OCI-LY3 (cell line): ENCODE data around the gene SEL1L.

Experiments
- H2AFZ ChIP-seq: fragments of 200-600, 300-600 bp; shearing (Covaris generic); 2 replicates; pipeline ENCODE4 v1.6.0; 2014; ENCODE audit warnings: antibody characterized with exemption, low read depth, low read length
- H3K27ac ChIP-seq: fragments of 200-600, 300-600 bp; sonication (generic); 2 replicates; pipeline ENCODE4 v1.5.1; 2014; ENCODE audit warnings: mild to moderate bottlenecking, low read length, moderate library complexity, mixed read lengths
- H3K27me3 ChIP-seq: fragments of 200-600, 300-600 bp; sonication (generic); 2 replicates; pipeline ENCODE4 v1.6.1; 2014; ENCODE audit warnings: low read depth, low read length, mixed read lengths
- H3K36me3 ChIP-seq: fragments of 200-600, 300-600 bp; sonication (generic); replicated peaks from 2 replicates; pipeline ENCODE3; 2014; ENCODE audit warnings: low read depth, low read length, mixed read lengths
- H3K4me1 ChIP-seq: fragments of 300-600, 200-600 bp; sonication (generic); 2 replicates; pipeline ENCODE4 v1.6.1; 2014; ENCODE audit warnings: low read length, mixed read lengths
- H3K4me2 ChIP-seq: fragments of 200-600, 300-600 bp; sonication (generic); 2 replicates; pipeline ENCODE4 v1.6.1; 2014; ENCODE audit warnings: low read length, mixed read lengths
- H3K4me3 ChIP-seq: fragments of 300-600, 200-600 bp; sonication (generic); 2 replicates; pipeline ENCODE4 v1.5.1; 2014; ENCODE audit warnings: antibody characterized with exemption, mild to moderate bottlenecking, low read length, moderate library complexity
- H3K79me2 ChIP-seq: fragments of 300-600, 200-600 bp; shearing (Covaris generic); 2 replicates; pipeline ENCODE4 v1.6.1; 2014; ENCODE audit warnings: mild to moderate bottlenecking, low read length, mixed read lengths
- H3K9ac ChIP-seq: fragments of 300-600, 200-600 bp; shearing (Covaris generic); 2 replicates; pipeline ENCODE4 v1.6.0; 2014; ENCODE audit warnings: mild to moderate bottlenecking, low read length, moderate library complexity
- H3K9me3 ChIP-seq: fragments of 200-600, 300-600 bp; shearing (Covaris generic); 2 replicates; pipeline ENCODE4 v1.6.1; 2014; ENCODE audit warnings: low read length, mixed read lengths; ENCODE audit not compliant: insufficient read depth
- H4K20me1 ChIP-seq: fragments of 200-600, 300-600 bp; sonication (generic); 2 replicates; pipeline ENCODE4 v1.6.1; 2016; ENCODE audit warnings: low read length, mixed read lengths; ENCODE audit not compliant: insufficient read depth
- EZH2phosphoT487 ChIP-seq: fragments of 200-600 bp; shearing (Covaris generic); IDR thresholded peaks from 2 replicates; pipeline ENCODE4 v1.6.1; 2018; ENCODE audit warnings: antibody characterized with exemption, mixed run types, low read depth
- TF ChIP-seq, protein P1 (sequence below): fragments of 200-600, 300-600 bp; sonication (generic); IDR thresholded peaks from 2 replicates; pipeline ENCODE4 v1.5.1; 2014; ENCODE audit warnings: antibody characterized with exemption, low read length, low read depth

SEL1L gene

DNA sequence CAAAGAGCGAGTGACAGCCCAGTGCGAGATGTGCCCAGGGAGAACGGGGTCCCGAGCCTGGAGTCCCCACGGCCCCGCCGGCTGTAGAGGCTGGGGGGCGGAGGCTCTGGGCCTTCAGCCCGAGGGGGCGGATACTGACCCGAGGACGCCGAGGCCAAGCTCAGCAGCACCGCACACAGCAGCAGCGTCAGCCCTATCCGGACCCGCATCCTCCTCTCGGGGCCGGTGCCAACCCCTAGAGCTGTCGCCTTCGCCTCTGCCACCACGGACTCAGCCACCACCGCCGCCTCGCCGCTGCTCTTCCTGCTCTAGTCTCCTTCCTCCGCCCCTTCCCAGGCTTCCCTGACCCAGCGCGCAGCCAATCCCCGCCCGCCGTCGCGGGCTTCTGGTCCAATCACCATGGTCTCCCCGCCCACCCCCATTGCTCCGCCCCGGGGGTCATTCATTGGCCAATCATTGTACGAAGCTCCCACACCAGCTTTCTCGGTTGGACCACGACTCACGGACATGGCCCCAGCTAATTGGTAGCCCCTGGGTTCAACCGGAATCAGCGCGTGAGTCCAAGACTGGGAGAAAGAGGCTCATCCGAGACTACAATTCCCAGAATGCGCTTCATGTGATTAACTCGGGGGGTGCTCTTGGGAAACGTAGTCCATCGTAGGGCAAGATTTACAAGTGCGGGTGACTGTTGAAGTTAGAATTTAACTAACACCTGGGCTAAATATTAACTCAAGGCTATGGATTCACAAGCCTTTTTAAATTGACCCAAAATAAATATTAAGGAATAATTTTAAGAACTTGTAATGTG, at the start of gene SEL1L:
Gene SEL1L, minus strand, starts transcription at position 318 of the 808 bp plus-strand sequence. Its CDS starts 109 bp downstream, at position 209.
- peak within 1 kb of the TSS; percentile 98 for H3K27ac ChIP-seq
- peak within 1 kb of the TSS; percentile 77 for H3K9ac ChIP-seq
- H4K20me1 ChIP-seq, result peaks cover 20% of the 10 kb centered on the region
- peak within 1 kb of the TSS; percentile 93 for H3K4me2 ChIP-seq
- H3K36me3 ChIP-seq, result no peaks in the 10 kb centered on the region
- peaks cover 43% of the 10 kb centered on the region for H3K4me1 ChIP-seq
- peak within 1 kb of the TSS; percentile 60 for H2AFZ ChIP-seq
- no peaks in the 10 kb centered on the region for H3K9me3 ChIP-seq
- peak within 1 kb of the TSS; percentile 91 for H3K4me3 ChIP-seq
- TF ChIP-seq, protein P1, sequence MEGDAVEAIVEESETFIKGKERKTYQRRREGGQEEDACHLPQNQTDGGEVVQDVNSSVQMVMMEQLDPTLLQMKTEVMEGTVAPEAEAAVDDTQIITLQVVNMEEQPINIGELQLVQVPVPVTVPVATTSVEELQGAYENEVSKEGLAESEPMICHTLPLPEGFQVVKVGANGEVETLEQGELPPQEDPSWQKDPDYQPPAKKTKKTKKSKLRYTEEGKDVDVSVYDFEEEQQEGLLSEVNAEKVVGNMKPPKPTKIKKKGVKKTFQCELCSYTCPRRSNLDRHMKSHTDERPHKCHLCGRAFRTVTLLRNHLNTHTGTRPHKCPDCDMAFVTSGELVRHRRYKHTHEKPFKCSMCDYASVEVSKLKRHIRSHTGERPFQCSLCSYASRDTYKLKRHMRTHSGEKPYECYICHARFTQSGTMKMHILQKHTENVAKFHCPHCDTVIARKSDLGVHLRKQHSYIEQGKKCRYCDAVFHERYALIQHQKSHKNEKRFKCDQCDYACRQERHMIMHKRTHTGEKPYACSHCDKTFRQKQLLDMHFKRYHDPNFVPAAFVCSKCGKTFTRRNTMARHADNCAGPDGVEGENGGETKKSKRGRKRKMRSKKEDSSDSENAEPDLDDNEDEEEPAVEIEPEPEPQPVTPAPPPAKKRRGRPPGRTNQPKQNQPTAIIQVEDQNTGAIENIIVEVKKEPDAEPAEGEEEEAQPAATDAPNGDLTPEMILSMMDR, result no peak
- no peak for TF ChIP-seq EZH2phosphoT487
- peaks cover 49% of the 10 kb centered on the region for H3K79me2 ChIP-seq
- H3K27me3 ChIP-seq, result no peaks in the 10 kb centered on the region

DNA sequence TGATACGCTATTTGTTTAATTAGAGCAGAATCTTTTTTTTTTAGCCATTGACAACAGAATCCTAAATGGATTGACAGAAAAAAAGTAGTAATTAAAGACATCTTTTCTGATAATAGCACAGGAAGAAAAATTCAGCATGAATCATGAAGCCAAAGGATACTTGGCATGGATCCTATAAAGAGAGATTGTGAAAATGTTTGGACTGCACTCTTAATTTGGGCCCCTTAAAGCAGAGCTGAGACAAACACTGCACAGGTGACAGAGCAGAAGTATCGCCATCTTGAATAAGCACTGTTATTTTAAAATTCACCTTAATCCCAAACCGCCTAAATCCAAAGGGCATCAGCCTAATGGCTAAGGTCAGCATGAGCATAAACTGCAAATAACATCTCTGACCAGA, 48.8 kb upstream of the SEL1L start:
- H3K4me2 ChIP-seq, result no peak overlapping the region
- H3K4me1 ChIP-seq, result no peaks in the 10 kb centered on the region
- H3K9ac ChIP-seq, result no peak overlapping the region
- no peaks in the 10 kb centered on the region for H3K79me2 ChIP-seq
- TF ChIP-seq EZH2phosphoT487, result no peak
- TF ChIP-seq, protein P1, result no peak
- H3K27me3 ChIP-seq, result no peaks in the 10 kb centered on the region
- no peak overlapping the region for H3K27ac ChIP-seq
- no peaks in the 10 kb centered on the region for H3K9me3 ChIP-seq
- no peaks in the 10 kb centered on the region for H3K36me3 ChIP-seq
- H4K20me1 ChIP-seq, result no peaks in the 10 kb centered on the region
- no peak overlapping the region for H2AFZ ChIP-seq
- H3K4me3 ChIP-seq, result no peak overlapping the region

DNA sequence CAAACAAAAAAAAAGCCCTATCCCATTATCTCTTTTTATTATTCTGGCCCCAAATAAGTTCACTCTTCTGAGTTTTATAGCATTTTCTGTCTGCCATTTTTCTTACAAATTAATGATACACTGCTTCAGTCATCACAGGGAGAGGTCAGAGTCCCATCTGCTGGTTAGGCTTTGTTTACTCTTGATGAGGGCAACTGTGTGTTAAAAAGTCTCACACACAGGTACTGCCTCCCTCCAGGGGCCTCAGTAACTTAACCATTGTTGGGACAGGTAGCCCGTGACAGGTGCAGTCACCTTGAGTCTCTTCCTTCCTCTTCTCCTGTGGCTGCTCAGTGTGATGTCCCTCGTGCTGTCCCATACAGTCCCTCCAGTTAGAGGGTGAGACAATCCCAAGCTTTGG, 45.5 kb upstream of the SEL1L start:
- no peak overlapping the region for H3K4me2 ChIP-seq
- no peak for TF ChIP-seq EZH2phosphoT487
- TF ChIP-seq, protein P1, result no peak
- no peaks in the 10 kb centered on the region for H3K79me2 ChIP-seq
- H3K27ac ChIP-seq, result no peak overlapping the region
- no peak overlapping the region for H3K9ac ChIP-seq
- no peaks in the 10 kb centered on the region for H3K36me3 ChIP-seq
- H3K4me3 ChIP-seq, result no peak overlapping the region
- no peaks in the 10 kb centered on the region for H3K9me3 ChIP-seq
- H3K4me1 ChIP-seq, result no peaks in the 10 kb centered on the region
- H3K27me3 ChIP-seq, result peaks cover 3% of the 10 kb centered on the region; the same call in 1 of the 2 replicates
- H4K20me1 ChIP-seq, result no peaks in the 10 kb centered on the region
- no peak overlapping the region for H2AFZ ChIP-seq

DNA sequence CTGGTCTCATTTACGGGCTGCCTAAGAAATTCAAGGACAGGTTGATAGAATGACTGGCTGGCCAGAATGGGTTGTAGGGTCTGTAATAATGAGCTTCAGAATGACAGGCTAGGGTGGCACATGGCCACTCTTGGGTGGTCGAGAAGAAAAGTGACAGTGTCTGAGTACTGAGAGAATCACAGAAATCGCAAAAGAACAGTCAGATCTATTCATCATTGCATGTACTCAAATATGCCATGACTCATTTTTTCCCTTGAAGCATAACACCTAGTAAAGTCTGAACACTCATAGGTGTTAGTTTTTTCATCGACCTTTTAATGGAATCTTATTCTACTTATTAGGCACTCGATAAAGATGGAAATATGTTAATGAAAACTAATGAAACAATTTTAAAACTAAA, 37.8 kb upstream of the SEL1L start:
- H3K9me3 ChIP-seq, result no peaks in the 10 kb centered on the region
- no peak overlapping the region for H3K27ac ChIP-seq
- no peaks in the 10 kb centered on the region for H4K20me1 ChIP-seq
- TF ChIP-seq, protein P1, result no peak
- no peaks in the 10 kb centered on the region for H3K4me1 ChIP-seq
- peaks cover 13% of the 10 kb centered on the region for H3K27me3 ChIP-seq
- H3K4me3 ChIP-seq, result no peak overlapping the region
- H3K79me2 ChIP-seq, result no peaks in the 10 kb centered on the region
- H2AFZ ChIP-seq, result no peak overlapping the region
- H3K36me3 ChIP-seq, result no peaks in the 10 kb centered on the region
- no peak overlapping the region for H3K4me2 ChIP-seq
- H3K9ac ChIP-seq, result no peak overlapping the region
